GM21526 (cell line): Measurements from ENCODE around the gene TP53I13.

Experiments used
- ATAC-seq: cut with Tn5 transposase; IDR thresholded peaks from one replicate; pipeline ENCODE4 v1.9.1; 2021; ENCODE audit warnings: moderate library complexity; ENCODE audit not compliant: unreplicated experiment, low FRiP score

TP53I13 gene

GRCh38 chr17:29591146-29591736 lies 22.7 kb downstream of the TP53I13 start:
- no peak for ATAC-seq

DNA sequence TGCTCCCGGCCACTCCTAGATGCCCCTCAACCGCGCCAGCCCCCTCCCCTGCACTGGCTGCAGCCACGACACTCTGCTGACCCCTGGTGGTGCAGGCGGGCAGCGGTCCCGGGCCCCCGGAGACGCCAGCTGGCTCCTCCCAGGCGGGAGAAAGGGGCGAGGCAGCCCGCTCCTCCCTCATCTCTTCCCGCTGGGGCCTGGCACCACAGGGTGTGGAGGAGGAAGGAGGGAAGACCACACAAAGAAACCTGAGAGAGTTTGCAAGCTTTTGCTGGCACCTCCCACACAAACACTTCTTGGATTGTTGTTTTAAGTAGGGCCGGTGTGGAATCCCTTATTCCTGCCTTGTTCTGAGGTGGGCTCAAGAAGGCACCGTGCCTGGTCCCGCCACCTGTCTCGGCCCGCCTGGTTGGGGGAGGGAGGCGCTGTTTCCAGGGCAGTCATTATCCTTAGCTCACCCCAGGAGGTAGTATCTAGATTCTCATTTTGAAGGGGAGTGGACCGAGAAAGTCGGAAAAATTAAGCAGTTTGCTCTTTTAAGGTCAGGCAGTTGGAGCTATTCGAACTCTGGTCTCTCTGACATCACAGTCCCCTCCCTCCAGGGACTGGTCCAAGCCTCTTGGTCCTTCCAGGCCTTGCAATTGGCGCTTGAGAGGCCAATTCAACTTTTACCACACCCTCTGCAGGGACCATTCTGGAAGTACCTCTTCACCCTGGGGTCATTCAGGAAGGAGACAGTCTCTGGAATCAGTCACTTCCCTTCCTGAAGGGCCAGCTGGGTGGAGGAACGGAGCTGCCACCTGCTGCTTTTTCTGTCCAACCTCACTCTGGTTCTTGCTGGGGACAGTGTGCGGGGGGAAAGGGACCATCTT lies 23.5 kb downstream of the TP53I13 start:
- no peak for ATAC-seq

DNA sequence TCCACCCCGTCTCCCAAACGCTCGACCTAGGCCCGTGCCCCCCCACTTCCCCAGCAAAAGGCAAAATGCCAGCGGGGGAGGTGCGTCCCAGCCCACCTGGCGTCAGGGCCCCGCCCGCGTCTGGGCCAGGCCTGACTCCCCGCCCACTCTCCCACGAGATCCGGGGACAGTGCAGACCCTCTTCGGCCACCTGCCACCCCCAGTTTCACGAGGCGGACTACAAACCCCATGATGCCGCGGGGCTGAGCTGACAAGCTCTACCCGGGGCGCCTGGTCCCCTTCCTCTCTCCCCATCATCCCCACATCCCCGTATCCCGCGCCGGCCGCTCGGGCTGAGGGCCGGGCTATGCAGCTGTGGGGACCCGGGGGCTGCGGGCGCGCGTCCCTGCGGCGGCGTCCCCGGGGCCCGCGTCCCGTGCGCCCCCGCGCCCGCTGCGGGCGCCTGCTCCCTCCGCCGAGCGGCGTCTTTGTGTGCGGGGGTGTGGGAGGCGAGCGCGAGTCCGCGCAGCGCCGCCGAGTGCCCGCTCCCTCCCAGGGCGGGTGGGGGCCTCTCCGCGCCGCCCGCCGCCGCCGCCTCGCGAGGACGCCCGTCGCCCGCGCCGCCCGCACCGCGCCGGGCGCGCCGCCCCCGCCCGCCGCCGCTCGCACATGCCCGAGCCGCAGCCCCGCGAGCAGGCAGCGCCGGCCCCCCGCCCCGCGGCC lies 24.5 kb downstream of the TP53I13 start, which contains the start of gene ANKRD13B:
ANKRD13B (plus strand) TSS at position 283 of the 702 bp plus-strand sequence. CDS start 490 bp downstream, outside the sequence.
- no peak for ATAC-seq

- no peak for ATAC-seq
Observed at GRCh38 chr17:29593591-29594518, 25.4 kb downstream of the TP53I13 start.

DNA sequence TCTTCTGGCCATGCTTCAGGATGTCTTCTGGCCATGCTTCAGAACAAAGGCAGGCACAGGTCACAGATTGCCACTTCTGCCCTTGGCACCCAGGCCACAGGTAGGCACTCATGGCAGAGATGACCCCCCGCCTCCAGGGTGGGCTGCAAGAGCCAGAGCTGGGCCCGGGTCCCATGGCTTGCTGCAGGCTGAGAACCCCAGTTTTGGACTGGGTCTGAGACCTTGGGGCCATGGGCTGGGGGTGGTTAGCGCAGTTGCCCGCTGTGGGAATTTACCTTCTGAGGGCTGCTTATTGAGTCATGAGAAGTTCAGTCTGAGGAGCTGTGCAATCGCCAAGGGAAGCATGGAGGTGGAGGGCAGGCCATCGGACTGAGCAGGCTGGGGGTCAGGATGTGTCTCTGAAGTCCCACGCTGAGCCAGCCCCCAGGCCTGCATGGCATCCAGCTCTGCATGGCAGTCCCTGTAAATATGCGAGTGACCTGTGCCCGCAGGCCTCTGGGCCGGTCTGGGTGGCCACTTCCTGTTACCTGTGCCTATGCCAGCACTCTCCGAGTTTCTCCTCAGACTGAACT lies 26.1 kb downstream of the TP53I13 start:
- ATAC-seq: no peak

DNA sequence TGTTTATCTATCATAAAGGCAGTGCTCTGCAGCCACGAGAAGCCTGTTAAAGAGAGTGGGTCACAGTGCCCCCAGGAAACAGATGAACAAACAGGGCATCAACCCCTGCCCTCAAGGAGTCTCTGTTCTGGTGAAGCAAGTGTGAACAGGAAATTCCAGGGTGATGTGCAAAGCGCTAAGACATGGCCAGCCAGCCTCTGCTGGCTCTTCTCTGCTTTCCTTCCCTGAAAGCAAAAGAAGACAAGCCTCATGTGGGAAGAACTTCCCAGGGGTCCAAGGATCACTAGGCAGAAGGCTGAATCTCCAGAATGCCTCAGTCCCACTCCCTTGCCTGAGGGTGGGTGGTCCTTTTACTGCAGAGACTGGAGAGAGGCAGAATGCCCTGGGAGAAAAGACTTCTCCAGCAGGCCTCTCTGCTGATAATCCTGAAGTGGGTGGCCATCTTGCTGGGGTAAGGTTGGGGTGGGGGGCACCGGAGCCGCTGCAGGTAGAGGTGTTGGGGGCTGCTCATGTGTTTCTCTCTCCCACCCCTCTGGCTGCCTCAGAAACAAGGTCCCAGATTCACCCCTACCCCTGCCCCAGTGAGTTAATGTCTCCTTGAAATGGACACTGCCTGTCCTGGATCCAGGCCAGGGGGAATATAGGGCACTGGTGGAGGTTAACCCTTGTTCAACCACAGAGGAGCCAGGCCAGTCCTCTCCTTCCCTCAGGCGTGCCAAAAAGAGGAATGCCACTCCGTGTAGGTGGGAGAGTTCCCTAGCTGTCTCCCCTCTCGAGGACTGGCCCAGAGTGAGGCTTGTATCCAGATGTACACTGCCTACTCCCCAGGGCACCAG lies 26.8 kb downstream of the TP53I13 start:
- ATAC-seq: no peak

- ATAC-seq: no peak
Observed at GRCh38 chr17:29595943-29596774, 27.7 kb downstream of the TP53I13 start.

GRCh38 chr17:29596811-29597210 lies 28.3 kb downstream of the TP53I13 start:
- no peak for ATAC-seq

DNA sequence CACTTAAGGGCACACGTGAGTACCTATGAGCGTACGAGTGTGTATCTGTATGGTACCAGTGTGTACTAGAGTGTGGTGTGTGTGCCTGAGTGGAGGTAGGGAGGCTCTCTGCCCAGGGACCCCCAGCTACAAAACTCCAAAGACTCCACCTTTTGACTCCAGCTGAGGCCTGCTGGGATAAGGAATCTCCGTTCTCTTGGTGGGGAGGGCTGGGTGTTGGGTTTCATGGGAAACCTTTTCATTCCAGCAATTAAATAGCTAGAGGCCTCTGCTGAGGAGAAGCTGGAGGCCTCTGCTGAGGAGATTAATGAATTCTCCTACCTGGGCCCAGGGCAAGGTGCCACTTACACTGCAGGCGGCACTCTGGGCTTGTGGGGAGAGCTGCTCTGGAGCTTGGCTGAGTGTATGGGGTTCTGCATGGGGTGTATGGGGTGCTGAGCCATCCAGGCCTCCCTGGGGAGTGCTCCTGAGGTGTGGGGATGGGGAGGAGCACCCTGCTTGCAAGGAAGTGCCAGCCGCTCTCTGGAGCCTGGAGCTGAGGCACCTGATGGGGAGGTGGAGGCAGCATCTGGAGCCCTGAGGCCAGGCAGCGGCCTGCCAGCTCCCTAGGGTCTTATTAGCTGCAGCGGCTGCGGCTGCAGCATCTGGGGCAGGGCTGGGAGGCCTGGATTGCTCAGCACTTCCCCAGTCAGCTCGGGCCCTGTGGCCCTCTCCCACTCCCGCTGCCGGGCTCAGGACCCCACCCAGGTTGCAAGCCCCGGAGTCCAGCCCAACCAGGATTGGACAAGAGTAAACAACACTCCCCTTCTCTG lies 29.1 kb downstream of the TP53I13 start:
- no peak for ATAC-seq

DNA sequence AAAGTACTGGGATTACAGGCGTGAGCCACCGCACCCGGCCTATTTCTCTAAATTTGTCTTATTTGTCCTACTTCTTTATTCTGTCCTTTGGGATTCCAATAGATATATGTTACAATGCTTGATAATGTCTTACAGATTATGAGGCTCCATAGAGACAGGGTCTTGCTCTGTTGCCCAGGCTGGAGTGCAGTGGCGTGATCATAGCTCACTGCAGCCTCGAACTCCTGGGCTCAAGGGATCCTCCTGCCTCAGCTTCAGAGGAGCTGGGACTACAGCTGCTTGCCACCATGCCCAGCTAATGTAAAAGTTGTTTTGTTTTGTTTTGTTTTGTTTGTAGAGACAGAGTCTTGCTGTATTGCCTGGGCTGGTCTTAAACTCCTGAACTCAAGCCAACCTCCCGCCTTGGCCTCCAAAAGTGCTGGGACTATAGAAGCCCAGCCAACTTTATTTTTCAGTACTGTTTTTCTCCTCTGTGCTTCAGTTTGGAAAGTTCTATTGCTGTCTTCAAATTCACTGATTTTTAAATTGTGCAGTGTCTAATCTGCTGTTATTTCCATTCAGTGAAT lies 34.7 kb downstream of the TP53I13 start:
- no peak for ATAC-seq

DNA sequence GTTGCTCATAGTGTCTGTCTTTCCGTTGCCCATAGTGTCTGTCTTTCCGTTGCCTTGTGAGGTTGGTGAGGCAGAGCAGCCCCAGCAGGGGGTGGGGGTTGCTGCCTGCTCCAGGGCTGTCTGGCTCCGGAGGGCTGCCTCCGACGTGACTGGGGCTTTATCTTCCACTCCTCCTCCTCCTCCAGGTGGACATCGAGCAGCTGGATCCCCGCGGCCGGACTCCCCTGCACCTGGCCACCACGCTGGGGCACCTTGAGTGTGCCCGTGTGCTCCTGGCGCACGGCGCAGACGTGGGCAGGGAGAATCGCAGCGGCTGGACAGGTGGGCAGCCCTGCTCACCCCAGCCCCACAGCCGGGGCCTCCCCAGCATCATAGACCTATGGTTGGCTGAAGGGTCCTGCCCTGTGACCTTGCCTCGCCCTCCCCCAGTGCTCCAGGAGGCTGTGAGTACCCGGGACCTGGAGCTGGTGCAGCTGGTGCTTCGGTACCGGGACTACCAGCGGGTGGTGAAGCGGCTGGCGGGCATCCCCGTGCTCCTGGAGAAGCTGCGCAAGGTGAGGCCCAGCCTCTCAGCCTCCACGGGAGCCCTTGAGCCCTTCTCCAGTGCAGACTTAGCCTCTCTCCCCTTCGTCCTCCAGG lies 39.2 kb downstream of the TP53I13 start:
- ATAC-seq: no peak

GRCh38 chr17:29608986-29609385 lies 40.5 kb downstream of the TP53I13 start:
- ATAC-seq: no peak

GRCh38 chr17:29610395-29610794 lies 41.9 kb downstream of the TP53I13 start:
- no peak for ATAC-seq

GRCh38 chr17:29611351-29612093 lies 43.0 kb downstream of the TP53I13 start:
- no peak for ATAC-seq

DNA sequence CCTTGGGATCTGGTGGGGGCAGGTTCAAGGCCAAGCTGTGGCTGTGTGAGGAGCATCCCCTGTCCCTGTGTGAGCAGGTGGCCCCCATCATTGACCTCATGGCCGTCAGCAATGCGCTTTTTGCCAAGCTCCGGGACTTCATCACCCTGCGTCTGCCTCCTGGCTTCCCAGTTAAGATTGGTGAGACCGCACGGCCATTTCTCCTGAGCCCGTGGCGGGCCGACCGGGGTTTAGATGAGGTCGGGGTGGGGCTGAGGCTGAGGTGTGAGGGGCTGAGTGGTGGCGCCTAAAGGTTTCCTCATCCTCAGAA lies 43.5 kb downstream of the TP53I13 start:
- ATAC-seq: no peak
